GM12873 (cell line): Measurements from ENCODE around the gene PTPRG.

Experiments used
- TF ChIP-seq, protein P1 (sequence below): IDR thresholded peaks from 2 replicates; pipeline ENCODE4 v1.5.1; 2012; ENCODE audit warnings: low read depth, mild to moderate bottlenecking, moderate library complexity, low read length, control low read depth; ENCODE audit not compliant: insufficient read depth; ENCODE audit errors: missing control alignments

The PTPRG gene

DNA sequence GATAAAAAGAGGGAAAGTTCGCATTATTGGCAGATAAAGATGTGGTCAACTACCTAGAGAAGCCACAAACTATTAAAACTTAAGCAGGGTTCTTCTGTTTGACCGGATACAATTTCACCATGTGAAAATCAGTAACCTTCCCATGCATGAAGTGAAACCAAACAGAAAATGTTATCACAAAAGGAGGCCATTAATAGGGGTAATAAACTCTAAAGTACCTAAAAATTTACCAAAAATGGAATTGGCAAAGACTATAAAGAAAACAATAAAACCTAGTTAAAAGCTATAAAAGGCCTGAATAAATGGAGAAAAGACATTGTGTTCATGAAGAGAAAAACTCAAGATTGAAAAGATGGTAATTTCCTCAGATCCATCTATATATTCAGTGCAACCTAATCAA, 728.6 kb downstream of the PTPRG start:
- TF ChIP-seq, protein P1, sequence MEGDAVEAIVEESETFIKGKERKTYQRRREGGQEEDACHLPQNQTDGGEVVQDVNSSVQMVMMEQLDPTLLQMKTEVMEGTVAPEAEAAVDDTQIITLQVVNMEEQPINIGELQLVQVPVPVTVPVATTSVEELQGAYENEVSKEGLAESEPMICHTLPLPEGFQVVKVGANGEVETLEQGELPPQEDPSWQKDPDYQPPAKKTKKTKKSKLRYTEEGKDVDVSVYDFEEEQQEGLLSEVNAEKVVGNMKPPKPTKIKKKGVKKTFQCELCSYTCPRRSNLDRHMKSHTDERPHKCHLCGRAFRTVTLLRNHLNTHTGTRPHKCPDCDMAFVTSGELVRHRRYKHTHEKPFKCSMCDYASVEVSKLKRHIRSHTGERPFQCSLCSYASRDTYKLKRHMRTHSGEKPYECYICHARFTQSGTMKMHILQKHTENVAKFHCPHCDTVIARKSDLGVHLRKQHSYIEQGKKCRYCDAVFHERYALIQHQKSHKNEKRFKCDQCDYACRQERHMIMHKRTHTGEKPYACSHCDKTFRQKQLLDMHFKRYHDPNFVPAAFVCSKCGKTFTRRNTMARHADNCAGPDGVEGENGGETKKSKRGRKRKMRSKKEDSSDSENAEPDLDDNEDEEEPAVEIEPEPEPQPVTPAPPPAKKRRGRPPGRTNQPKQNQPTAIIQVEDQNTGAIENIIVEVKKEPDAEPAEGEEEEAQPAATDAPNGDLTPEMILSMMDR = no peak

DNA sequence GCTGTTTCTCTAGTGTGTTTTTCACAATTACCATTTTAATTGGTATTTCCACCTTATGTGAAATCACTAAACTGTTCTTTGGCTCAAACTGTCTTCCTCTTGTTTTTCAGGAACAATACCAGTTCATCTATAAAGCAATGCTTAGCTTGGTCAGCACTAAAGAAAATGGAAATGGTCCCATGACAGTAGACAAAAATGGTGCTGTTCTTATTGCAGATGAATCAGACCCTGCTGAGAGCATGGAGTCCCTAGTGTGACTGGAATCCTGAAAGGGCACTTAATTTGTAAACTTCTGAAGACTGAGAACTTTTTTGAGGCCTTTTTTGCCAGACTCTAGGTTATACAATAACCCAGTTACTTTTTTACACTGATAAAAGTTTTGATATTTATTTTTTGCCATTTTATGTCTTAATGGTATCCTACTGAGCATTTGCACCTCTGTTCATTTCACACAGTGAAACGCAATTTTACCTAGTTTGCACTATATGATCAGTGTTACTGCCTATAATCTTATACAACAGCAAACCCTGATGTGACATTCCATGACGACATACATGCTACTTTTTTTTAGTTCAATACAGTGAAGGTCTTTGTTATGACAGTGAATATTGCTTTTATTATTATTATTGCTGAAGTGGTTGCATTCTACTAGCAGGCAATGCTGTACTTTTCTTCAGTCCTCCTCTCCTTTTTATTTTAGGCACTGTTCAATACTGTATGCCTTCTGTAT, 731.8 kb downstream of the PTPRG start:
- TF ChIP-seq, protein P1 = no peak

DNA sequence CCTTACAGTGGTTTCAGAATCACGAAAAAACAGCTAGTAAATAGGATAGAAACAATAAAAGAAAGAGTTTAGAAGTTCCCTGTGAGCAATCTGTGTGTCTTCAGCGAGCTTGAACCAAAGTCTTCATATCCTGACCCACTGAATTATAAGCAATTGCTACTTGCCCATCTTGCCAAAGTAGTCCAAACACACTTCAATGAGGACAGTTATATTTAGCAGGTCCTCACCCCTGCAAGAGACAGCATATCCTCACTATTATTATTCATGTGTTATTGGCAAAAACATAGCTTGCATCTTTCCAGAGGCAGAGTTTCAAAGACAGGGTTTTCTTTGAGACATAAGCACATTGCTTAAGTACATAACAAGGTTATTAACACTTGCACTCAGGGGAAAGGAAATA, 734.2 kb downstream of the PTPRG start:
- TF ChIP-seq, protein P1 = no peak

DNA sequence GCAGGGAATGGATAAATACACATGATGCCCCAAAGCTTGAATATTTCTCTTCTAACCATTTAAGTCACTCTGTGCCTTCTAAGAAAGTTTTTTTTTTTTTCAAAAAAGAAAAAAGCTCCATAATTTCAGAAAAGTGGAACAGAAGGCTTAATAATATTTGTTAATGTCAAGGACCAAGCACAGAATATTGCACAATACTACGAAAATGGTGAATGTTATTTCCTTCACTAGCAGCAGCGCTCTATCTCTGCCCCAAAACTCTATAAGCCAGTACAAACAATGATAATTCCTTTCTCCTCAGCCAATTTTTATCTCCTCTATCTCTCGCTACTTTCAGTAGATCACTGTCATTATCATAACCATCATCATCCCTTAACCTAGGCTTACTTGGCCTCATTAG, 739.2 kb downstream of the PTPRG start:
- TF ChIP-seq, protein P1 = no peak

DNA sequence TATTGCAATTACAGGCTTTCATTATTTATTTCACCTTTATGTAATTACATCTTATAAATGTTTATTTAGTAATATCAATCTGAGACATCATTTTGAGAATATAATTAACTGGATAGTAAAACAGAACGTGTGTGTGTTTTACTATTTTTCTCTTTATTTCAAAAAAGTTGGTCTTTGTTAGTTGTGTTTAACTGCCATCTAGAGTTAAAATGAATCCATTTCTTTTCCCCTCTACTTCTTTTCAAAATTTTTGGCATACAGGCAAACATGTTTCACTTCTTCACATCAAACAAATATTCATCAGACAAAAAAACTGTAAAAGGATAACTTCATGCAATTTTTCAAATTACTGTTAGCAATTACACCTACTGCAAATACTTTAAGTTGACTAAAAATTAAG, 750.8 kb downstream of the PTPRG start:
- TF ChIP-seq, protein P1 = no peak

DNA sequence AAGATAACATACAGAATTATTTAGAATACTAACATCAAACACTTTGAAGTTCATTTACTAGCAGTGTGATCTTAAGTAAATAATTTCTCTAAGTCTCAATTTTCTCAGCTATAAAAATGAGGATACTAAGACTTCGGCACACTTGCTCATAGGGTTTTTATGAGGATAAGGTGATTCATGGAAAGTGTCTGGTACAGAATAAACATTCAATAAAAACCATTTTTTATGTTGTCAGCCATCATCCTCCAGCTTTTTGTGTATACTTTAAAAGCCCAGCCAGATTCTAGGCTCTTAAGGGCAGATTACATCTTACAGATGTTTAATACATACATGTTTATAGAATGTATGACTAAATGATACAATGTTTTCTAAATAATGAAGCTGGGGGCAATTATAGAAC, 755.2 kb downstream of the PTPRG start:
- TF ChIP-seq, protein P1 = no peak

DNA sequence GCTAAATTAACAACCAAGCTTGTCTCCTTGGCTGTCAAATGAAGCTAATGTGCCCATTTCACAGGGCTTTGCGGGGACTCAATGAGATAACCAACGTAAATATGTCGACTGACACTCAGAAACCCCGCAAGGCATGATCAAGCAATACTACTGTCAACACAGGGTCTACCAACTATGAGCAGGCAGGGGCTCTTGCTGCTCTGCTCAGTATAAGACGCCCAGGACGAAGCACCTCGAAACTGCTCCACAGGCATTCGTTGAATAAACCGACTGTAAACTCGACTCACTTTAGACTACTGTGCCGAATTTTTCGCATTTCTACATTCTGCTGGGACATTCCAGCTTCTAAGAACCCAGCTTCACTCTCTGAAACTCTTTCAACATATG, 757.0 kb downstream of the PTPRG start:
- TF ChIP-seq, protein P1 = no peak
